Measurements from ENCODE around the gene C16orf90.

DNA sequence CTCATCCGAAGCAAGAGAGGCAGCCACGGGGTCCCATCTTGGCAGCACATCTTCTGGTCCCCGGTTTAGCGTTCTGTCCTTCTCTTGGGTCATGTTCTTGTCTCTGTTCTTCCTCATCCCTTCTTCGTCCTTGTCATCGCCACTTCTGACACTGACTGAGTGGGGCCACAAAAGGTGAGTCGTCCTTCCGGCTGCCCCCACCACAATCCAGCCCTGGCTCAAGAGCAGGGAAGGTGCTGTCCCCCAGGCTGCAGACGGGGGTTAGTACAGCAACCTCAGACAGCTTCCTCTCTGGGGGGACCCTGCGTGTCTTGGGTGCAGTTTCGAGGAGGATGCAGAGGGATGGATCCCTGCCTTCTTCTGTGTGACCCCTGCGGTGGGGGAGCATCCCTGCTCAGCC lies 30.0 kb downstream of the C16orf90 start:
- TF ChIP-seq, protein P1, sequence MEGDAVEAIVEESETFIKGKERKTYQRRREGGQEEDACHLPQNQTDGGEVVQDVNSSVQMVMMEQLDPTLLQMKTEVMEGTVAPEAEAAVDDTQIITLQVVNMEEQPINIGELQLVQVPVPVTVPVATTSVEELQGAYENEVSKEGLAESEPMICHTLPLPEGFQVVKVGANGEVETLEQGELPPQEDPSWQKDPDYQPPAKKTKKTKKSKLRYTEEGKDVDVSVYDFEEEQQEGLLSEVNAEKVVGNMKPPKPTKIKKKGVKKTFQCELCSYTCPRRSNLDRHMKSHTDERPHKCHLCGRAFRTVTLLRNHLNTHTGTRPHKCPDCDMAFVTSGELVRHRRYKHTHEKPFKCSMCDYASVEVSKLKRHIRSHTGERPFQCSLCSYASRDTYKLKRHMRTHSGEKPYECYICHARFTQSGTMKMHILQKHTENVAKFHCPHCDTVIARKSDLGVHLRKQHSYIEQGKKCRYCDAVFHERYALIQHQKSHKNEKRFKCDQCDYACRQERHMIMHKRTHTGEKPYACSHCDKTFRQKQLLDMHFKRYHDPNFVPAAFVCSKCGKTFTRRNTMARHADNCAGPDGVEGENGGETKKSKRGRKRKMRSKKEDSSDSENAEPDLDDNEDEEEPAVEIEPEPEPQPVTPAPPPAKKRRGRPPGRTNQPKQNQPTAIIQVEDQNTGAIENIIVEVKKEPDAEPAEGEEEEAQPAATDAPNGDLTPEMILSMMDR (IDR thresholded peaks at IDR 0.05; ENCODE audit: poor library complexity): no peak
- TF ChIP-seq EZH2 (IDR thresholded peaks at IDR 0.05; ENCODE audit: borderline replicate concordance) (no peak), EZH2phosphoT487 (IDR thresholded peaks at IDR 0.05; ENCODE audit: low read depth, severe bottlenecking, unreplicated experiment) (no peak)
